DOHH2 (cell line): ENCODE data around the gene OCA2.

ENCODE experiments used
- CTCF ChIP-seq: fragments of 200-600 bp; sonication (generic); IDR thresholded peaks from one replicate; pipeline ENCODE4 v1.5.1; 2014; ENCODE audit warnings: antibody characterized with exemption, mild to moderate bottlenecking, low read depth, low read length; ENCODE audit not compliant: poor library complexity, severe bottlenecking
- EZH2phosphoT487 ChIP-seq: fragments of 200-600 bp; sonication (generic); IDR thresholded peaks from 2 replicates; pipeline ENCODE4 v1.6.1; 2017; ENCODE audit warnings: borderline replicate concordance, mild to moderate bottlenecking, antibody characterized with exemption, low read length, moderate library complexity, mixed read lengths

GRCh38 chr15:27937851-27938250 lies 161.3 kb downstream of the OCA2 start:
- no peak for TF ChIP-seq CTCF
- no peak for TF ChIP-seq EZH2phosphoT487
